GM15510 (cell line): ENCODE data around the gene PPM1F.

Source experiments
- POLR2A ChIP-seq: IDR thresholded peaks from 3 replicates; pipeline ENCODE4 v1.6.1; 2011; ENCODE audit warnings: borderline replicate concordance; ENCODE audit not compliant: insufficient read length; ENCODE audit errors: extremely low read depth

Gene PPM1F

GRCh38 chr22:21982338-21982965 is 29.8 kb upstream of the PPM1F start, which contains the start of gene TOP3B:
Gene TOP3B (minus strand): TSS chr22:21982787. CDS start chr22:21975709, 7,078 bp downstream.
- TF ChIP-seq POLR2A, result peak; percentile 95

DNA sequence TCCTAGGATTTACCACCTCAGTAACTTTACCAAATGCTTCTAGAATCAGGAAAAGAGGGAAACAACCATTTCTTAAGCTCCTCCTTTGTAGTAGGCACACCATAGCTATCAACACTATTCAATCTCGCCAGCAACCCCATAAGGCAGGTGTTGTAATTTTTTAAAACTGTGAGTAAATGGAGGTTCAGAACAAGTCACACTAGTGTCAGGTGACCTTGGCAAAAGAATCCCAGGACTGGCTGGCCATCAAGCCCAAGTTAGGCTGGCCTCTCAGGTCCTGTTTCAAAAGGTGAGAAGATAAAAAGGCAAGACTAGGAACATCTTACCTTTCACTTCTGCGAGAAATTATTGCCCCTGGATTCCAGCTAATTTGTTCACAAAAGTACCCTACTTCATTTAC is 29.2 kb upstream of the PPM1F start:
- TF ChIP-seq POLR2A, result no peak

DNA sequence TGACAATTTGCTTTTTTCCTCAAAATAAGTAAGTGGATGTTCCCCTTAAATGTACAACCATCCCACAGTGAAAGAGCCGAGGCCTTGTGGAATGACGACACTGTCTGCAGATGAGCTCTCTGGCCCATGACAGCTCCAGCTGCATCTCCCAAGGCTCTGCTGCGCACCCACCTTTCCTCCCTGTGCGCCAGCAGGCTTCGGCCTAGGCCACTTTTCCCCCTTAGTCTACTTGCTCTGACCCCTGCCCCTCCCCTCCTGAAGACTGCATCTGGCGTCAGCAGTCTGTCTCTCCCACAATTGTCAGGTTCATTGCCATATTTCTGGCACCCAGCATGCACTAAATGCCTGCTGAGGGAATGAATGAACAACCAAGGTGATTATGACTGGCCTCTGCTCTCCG is 27.9 kb upstream of the PPM1F start:
- no peak for TF ChIP-seq POLR2A

DNA sequence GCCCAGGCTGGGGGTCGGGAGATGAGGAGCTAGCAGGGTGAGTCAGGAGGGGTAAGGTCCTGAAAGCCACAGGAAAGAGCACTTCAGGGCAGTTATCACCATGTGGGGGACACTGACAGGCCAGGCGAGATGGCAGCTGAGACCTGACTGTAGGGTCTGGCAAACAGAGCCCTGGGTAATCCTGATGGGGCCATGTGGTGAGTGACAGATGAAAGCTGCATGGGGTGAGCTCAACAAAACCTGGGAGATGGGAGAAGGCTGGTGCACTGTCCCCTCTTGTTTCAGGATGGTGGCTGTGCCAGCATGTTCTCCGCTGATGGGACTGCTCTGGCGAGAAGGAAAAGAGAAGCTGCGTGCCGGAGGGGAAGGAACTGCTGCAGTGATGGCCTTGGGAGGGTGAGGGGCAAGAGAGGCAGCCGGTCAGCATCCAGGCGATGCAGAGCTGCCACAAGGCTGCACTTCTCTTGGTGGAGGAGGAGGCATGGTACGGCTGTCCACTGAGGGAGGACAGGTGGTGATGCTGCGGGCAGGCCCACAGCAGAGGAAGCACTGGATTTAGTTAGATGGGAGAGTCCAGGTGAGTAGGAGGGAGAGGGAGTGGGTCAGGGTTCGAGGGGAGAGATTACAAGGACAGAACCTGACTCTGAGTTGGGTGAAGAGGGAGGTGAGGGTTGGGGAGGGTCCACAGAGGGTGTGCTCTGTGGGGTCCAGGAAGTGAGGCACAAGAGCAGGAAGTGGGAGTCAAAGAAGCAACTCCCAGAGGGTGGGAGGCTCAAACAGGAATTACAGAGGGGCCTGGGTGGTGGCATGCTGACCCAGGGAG is 26.1 kb upstream of the PPM1F start:
- TF ChIP-seq POLR2A, result no peak

DNA sequence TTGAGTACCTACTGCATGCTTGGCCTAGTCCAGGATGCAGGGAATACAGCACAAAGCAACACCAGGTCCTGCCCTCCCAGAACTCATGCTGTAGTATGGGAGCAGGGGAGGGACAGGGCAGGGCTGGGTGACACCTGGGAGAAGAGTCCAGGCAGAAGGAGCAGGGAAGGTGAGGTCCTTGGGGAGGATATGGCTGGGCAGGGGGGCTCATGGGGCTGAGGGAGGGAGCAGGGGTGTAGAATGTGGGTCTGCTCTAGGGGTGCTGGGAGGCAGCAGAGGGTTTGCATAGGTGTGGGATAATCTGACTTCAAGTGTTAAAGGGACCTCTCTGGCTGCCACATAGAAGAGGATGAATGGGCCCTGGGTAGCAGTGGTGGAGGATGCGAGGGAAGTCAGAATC is 25.2 kb upstream of the PPM1F start:
- TF ChIP-seq POLR2A, result no peak

GRCh38 chr22:21975854-21976345 is 23.3 kb upstream of the PPM1F start:
- TF ChIP-seq POLR2A, result no peak

- no peak for TF ChIP-seq POLR2A
Observed at GRCh38 chr22:21975273-21975672, 22.6 kb upstream of the PPM1F start.

DNA sequence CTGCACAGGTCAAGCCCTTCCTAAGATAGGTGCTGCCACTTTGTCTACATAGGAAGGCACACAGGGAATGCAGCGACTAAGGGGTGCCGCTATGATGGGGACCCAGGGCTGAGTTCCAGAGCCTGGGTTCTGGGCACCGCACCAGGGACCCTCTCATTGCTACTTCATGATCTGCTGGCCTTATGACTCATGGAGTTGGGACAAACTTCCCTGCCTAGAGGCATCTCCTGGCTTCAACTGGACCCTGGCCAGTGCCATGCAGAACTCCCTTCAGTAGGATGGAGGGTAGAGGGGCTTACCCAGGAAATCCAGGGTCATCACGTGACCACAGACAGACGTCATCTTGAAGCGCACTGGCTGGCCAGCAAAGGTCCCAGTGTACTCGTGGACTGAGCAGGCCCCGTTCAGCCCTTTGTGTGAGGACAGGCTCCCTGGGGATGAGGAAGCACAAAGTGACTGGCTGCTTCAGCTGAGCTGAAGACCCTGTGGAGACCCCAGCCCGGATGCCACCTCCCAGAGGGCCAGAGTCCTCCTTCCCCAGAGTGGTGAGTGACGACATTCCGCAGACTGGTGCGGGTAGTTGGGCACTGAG is 21.5 kb upstream of the PPM1F start:
- TF ChIP-seq POLR2A, result no peak

GRCh38 chr22:21972806-21973205 is 20.2 kb upstream of the PPM1F start:
- TF ChIP-seq POLR2A, result no peak

DNA sequence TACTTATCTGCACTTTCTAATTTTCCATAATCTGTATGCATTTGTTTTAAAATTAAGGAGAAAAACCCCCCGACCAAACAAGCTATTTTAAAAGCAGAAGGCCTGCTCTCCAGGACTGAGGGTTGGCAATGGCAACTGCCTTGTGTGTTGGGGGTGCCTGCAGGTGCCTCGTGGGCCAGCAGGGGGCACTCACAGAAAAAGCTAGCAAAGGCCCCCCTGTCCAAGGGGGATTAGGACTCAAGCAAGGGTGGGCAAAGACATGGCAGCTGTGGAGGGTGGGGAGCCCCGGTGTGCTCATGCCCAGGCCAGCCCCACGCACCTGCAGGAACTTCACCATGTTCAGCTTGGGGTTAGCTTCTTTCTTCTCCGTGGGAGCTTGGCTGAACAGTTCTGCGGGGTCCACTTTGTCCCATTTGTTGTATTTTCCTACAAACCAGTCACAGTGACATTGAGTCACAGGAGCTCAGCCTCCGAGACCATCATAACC is 19.7 kb upstream of the PPM1F start:
- TF ChIP-seq POLR2A, result no peak

- no peak for TF ChIP-seq POLR2A
Observed at GRCh38 chr22:21971858-21972275, 19.2 kb upstream of the PPM1F start.

- no peak for TF ChIP-seq POLR2A
Observed at GRCh38 chr22:21970800-21971617, 18.4 kb upstream of the PPM1F start.

GRCh38 chr22:21970037-21970799 is 17.6 kb upstream of the PPM1F start:
- TF ChIP-seq POLR2A, result no peak

DNA sequence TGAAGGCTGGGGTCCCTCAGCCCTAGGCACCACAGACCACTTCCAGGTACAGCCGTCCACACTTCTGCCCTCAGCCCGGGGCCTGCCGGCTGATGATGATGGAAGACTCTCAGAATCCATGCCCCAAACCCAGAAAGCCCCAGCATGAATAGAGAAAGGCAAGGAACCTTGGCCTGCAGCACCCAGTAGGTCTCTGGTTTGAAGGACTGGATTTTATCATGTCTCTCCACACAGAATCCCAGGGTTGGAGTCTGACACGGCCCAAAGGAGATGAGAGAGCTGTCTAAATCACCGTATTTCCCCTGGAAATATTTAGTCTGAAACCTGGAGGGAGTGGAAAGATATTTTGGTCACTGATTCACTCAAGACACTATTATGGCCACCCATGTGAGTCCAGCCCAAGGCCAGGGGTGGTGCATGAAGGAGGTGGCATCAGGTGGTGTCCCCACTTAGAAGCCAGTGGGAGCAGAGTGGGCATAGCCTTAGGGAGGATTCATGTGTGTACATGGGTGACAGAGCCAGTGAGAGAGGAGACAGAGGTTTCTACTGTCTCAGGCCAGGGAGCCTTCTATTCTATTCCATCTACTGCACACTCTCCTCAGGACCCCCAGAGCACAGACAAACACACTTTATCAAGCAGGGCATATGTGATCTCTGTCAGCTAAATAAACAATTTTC is 15.9 kb upstream of the PPM1F start:
- no peak for TF ChIP-seq POLR2A

DNA sequence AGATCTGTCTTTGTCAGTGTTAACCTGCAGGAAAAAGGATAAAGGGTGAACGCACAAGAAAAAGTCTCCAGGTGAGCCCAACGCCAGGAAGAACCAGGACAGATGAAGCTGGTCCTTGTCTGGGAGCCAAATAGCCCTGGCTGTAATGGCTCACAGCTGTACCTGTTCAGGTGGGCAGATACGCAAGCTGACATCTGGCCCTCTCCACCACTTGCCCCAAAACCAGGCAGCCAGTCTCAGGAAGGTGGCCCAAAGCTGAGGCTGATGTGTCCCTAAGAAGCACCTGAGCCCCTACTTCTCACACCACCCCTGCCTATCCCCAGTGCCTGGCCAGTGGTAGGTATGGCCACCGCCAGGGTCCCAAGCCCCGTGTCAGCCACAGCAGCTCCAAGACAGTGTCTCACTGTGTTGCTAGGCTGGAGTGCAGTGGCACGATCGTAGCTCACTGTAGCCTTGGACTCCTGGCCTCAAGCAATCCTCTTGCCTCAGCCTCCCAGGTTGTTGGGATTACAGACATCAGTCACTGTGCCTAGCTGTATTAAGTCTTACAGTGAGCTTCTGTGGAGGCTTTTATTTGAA is 15.1 kb upstream of the PPM1F start:
- TF ChIP-seq POLR2A, result no peak
